ENCODE results near the gene BUB1. TPM values are rescaled to one million over a fixed set of nuclear protein-coding genes. Genes with fewer than 3 reads are reported as not detected.

BUB1 gene
- 10 to 100 TPM; 89.3 to 91.9 TPM for total RNA-seq

DNA sequence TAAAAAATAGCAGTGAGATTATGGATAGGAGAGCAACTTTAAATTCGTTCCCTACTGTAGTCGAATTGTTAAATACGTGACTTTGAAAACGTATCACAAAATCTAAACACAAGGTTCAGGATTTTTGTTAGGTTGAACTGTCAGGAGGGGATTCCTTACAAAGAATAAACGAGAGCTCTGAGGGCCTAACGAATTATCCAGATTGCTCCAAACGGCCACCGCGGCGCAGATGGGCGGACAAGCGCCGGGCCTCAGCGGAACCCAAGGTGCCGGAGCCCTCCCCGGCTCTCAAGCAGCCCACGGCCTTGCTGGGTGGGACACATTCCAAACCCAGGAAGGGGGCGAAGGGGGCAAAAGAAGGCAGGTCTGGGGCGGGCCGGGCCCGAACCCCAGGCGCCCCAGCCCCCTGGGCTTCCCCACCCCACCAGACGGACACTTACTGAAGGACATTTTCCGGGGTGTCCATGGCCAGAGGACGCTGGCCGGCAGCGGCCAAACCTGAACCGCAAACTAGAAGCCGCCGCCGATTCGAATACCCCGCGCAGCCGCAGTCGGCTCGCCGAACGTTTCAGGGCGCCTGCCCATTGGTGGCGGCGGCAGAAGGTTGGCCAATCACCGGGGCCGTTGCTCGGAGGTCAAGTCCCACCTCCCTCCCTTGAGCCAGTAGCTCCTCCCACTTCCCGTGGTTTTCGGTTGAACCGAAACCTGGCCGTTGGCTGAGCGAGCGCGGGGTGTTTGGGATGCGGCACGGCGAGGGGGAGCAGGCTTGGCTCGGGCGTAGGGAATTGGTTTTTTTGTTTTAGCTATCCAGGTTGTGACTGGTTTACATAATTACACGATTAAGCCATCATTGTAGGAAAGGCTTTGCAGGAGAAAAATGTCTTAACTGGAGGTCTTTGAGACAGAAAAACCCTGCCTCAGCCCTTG lies at the start of gene BUB1:
TSS of gene BUB1 (minus strand) at position 534 of the 927 bp plus-strand sequence. CDS start at position 466, 68 bp downstream.
- H3K4me1 Mint-ChIP-seq, result peaks cover 29% of the 10 kb centered on the region
- no peaks in the 10 kb centered on the region for H3K9me3 Mint-ChIP-seq
- peaks cover 15% of the 10 kb centered on the region for H3K36me3 Mint-ChIP-seq
- DNase-seq, result peak; percentile 95
- H3K27ac Mint-ChIP-seq, result peak within 1 kb of the TSS; percentile 100
- peak within 1 kb of the TSS; percentile 100 for H3K4me3 Mint-ChIP-seq
- peak; percentile 89 for ATAC-seq (ENCODE audit: low read depth)
- H3K27me3 Mint-ChIP-seq, result peaks cover 7% of the 10 kb centered on the region
- POLR2A ChIA-PET, result interaction anchor here (0.6 to 1.9 kb wide), 13 partner anchors 9 to 446 kb away, joined by 3 to 13 read pairs (median 4); partner anchors contain the start of gene BCL2L11

DNA sequence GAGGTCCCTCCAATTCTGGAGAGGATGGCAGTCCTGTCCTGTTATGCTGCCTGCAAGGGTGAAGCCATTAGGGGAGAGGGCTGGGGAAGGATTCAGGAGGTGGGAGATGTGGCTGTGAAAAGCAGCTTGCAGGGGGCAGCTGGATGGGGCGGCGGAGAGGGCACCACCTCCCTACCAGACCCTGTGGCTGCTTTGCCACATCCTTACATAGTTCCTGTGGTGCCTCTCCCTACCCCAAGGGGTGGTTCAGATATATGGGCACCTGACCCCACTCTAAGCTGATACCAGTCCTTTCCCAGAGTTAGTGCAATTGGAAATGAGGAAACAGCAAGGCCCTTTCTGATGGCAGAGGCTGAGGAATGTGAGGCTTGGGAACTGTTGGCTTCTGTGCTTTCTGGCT lies 48.4 kb upstream of the BUB1 start:
- no peaks in the 10 kb centered on the region for H3K9me3 Mint-ChIP-seq
- no peak overlapping the region for H3K4me3 Mint-ChIP-seq
- no peak overlapping the region for H3K27ac Mint-ChIP-seq
- peaks cover 4% of the 10 kb centered on the region for H3K4me1 Mint-ChIP-seq
- ATAC-seq (ENCODE audit: low read depth), result no peak
- POLR2A ChIA-PET, result no interaction called here
- no peaks in the 10 kb centered on the region for H3K36me3 Mint-ChIP-seq
- peaks cover 34% of the 10 kb centered on the region for H3K27me3 Mint-ChIP-seq
- no peak for DNase-seq

DNA sequence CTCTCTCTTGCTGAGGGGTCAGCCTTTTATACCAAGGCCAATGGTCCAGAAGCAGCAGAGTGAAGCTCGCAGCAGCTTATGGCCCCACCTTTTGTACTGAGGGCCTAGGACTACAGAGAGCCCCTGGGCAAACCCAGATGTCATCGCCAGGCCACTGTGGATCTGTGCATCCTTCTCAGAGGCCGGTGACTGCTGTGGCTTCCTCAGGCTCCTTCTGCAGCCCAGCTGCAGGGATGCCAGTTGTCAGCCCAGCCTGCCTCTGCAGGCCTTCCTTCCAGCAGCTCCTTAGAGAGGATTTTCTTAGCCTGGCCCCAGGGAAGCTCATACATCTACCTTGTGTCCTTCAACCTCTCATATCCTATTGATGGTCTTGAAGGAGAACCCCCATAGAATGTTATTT lies 48.0 kb upstream of the BUB1 start:
- Mint-ChIP-seq H3K36me3 (peaks cover 1% of the 10 kb centered on the region), H3K4me1 (peaks cover 4% of the 10 kb centered on the region), H3K27ac (no peak overlapping the region), H3K9me3 (no peaks in the 10 kb centered on the region), H3K27me3 (peaks cover 29% of the 10 kb centered on the region), H3K4me3 (no peak overlapping the region)
- POLR2A ChIA-PET, result no interaction called here
- ATAC-seq (ENCODE audit: low read depth), result no peak
- DNase-seq, result no peak

DNA sequence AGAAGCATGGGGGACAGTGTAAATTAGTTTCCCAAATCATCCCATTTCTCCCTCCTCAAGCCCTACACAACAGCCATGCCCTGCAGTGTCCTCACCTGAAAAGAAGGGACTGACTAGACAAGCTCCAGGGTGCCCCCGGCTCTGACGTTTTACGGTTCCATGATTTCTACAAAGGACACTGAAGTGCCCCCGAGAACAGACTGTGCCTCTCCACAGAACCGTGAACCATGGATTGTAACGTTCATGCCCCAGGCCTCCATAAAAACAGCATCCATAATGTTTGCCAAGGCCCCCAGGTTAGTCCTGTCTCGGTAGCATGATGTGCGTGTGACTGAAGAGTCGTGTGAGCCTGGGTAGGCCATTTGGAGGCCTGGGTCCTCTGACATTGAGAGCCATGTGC lies 47.5 kb upstream of the BUB1 start:
- POLR2A ChIA-PET, result no interaction called here
- no peak for DNase-seq
- H3K27me3 Mint-ChIP-seq, result peaks cover 24% of the 10 kb centered on the region
- H3K9me3 Mint-ChIP-seq, result no peaks in the 10 kb centered on the region
- no peak overlapping the region for H3K4me3 Mint-ChIP-seq
- H3K36me3 Mint-ChIP-seq, result peaks cover 1% of the 10 kb centered on the region
- ATAC-seq (ENCODE audit: low read depth), result no peak
- H3K27ac Mint-ChIP-seq, result no peak overlapping the region
- H3K4me1 Mint-ChIP-seq, result peaks cover 4% of the 10 kb centered on the region

DNA sequence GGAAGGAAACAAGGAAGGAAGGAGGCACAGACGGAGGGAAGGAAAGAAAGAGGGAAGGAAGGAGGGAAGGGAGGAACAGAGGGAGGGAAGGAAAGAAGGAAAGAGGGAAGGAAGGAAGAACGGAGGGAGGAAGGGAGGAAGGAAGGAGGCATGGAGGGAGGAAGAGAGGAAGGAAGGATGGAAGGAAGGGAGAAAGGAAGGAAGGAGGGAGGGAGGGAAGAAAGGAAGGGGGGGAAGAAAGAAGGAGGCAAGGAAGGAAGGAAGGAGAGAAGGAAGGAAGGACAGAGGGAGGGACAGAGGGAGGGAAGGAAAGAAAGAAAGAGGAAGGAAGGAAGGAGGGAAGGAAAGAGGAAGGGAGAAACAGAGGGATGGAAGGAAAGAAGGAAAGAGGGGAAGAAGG lies 47.0 kb upstream of the BUB1 start:
- ATAC-seq (ENCODE audit: low read depth), result no peak
- Mint-ChIP-seq H3K36me3 (peaks cover 1% of the 10 kb centered on the region), H3K9me3 (no peaks in the 10 kb centered on the region), H3K27ac (no peak overlapping the region), H3K4me3 (no peak overlapping the region), H3K4me1 (peaks cover 4% of the 10 kb centered on the region), H3K27me3 (peaks cover 20% of the 10 kb centered on the region)
- POLR2A ChIA-PET, result no interaction called here
- no peak for DNase-seq

DNA sequence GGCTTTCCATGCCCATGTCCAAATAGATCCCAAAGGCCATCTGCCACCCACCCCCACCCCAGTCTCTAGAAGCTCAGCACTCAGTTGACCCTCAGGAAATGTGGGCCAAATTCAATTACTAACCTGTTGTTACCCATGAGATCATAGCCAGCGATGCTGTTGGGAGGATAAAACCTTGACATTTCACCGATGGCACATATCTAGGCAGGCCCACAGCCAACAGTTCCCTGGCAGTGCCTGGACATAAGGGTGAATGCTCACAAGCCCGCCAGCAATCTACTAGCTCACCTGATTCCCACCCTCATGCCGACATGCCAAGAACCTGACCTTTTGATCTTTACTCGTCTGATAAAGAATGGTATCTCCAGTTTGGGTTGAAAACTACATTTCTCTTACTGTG lies 42.7 kb upstream of the BUB1 start:
- ATAC-seq (ENCODE audit: low read depth), result no peak
- H3K4me3 Mint-ChIP-seq, result no peak overlapping the region

DNA sequence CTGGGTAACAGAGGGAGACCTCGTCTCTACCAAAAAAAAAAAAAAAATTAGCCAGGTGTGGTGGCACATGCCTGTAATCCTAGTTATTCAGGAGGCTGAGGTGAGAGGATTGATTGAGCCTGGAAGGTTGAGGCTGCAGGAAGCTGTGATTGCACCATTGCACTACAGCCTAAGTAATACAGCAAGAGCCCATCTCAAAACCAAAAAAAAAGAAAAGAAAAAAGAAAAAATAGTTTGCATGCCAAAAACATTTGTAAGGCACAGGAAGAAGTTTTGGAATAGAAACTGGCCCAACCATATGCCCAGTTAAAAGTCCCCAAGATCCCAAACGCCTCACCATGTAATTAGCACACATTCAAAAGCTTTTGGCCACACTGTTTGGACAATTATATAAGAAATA lies 41.1 kb upstream of the BUB1 start:
- Mint-ChIP-seq H3K9me3 (no peaks in the 10 kb centered on the region), H3K27ac (no peak overlapping the region), H3K36me3 (peaks cover 1% of the 10 kb centered on the region), H3K4me1 (peaks cover 4% of the 10 kb centered on the region), H3K4me3 (no peak overlapping the region), H3K27me3 (peaks cover 43% of the 10 kb centered on the region)
- POLR2A ChIA-PET, result no interaction called here
- ATAC-seq (ENCODE audit: low read depth) (no peak), DNase-seq (no peak)

More for the DNA sequence above, 42.7 kb upstream of the BUB1 start:
- Mint-ChIP-seq H3K27ac (no peak overlapping the region), H3K36me3 (peaks cover 1% of the 10 kb centered on the region), H3K27me3 (peaks cover 37% of the 10 kb centered on the region), H3K9me3 (no peaks in the 10 kb centered on the region), H3K4me1 (peaks cover 4% of the 10 kb centered on the region)
- no peak for DNase-seq
- POLR2A ChIA-PET, result no interaction called here

DNA sequence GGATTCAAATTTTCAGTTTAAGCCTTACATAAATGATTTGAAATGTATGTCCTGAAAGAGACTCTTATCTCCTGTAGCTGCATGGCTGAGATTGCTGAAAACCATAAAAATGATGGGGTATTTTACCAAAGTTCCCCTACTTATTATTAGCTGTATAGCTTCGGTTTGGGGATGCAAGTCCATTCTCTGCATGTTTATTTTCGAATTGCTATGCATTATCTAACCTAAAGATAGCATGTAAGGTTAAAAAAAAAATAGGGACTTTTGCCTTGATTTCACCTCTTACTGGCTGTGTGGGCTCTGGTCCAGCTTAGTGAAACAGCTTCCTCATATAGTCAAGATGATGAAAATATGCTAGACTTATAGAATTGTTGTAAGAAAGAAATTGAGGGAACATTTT lies 40.5 kb upstream of the BUB1 start:
- DNase-seq (no peak), ATAC-seq (ENCODE audit: low read depth) (no peak)
- Mint-ChIP-seq H3K27ac (no peak overlapping the region), H3K27me3 (peaks cover 46% of the 10 kb centered on the region), H3K36me3 (peaks cover 1% of the 10 kb centered on the region), H3K9me3 (no peaks in the 10 kb centered on the region), H3K4me3 (no peak overlapping the region), H3K4me1 (peaks cover 3% of the 10 kb centered on the region)
- POLR2A ChIA-PET, result no interaction called here

DNA sequence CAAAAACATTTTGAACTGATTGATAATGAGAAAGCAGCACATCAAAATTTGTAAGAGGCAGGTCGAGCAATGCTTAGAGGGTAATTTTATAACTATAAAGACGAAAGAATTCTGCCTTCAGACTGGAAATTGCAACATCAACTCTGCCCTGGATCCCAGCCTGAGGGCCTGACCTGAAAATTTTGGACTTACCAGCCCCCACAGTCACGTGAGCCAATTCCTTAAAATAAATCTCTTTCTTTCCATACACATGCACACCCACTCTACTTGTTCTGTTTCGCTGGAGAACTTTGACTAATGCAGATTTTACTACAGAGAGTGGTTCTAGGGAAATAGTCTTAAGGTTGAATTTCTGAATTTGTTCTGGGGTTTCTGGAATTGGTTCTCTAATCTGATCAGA lies 39.9 kb upstream of the BUB1 start:
- DNase-seq, result no peak
- Mint-ChIP-seq H3K36me3 (peaks cover 1% of the 10 kb centered on the region), H3K4me1 (peaks cover 3% of the 10 kb centered on the region), H3K27ac (no peak overlapping the region), H3K9me3 (no peaks in the 10 kb centered on the region), H3K4me3 (no peak overlapping the region), H3K27me3 (peaks cover 53% of the 10 kb centered on the region)
- no peak for ATAC-seq (ENCODE audit: low read depth)
- POLR2A ChIA-PET, result no interaction called here

DNA sequence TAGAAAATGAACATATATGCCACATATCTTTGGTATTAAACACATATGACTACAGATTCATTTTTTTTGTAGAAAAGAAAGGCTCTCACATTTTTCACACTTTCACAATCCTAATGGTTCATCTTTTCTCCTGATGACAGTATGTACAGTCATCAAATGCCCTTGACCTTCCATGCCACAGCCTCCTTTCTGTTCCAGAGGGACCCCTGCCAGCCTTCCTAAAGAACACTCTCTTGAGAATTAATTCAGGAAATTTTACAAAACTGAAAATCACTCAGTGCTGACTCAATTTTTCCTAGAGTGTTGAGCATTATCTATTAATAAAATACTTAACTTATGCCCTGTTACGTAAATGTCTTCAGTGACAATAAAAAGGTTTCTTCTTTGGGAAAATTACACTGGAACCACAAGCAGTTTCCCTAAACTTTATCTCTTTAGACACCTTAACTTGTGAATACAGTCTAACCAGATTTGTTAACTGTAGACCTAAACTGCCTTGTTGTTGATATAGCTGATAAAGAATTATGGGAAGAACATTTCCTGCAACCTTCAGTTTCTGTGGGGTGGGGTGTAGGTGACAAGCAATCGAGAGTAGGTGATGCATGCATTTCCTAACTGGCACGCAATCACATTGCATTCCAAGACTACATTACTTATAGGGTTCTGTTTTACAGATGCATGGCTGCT lies 39.2 kb upstream of the BUB1 start:
- no peak for ATAC-seq (ENCODE audit: low read depth)
- Mint-ChIP-seq H3K4me1 (peaks cover 3% of the 10 kb centered on the region), H3K27me3 (peaks cover 55% of the 10 kb centered on the region), H3K4me3 (no peak overlapping the region), H3K27ac (no peak overlapping the region), H3K36me3 (peaks cover 1% of the 10 kb centered on the region), H3K9me3 (no peaks in the 10 kb centered on the region)
- DNase-seq, result no peak
- POLR2A ChIA-PET, result no interaction called here

DNA sequence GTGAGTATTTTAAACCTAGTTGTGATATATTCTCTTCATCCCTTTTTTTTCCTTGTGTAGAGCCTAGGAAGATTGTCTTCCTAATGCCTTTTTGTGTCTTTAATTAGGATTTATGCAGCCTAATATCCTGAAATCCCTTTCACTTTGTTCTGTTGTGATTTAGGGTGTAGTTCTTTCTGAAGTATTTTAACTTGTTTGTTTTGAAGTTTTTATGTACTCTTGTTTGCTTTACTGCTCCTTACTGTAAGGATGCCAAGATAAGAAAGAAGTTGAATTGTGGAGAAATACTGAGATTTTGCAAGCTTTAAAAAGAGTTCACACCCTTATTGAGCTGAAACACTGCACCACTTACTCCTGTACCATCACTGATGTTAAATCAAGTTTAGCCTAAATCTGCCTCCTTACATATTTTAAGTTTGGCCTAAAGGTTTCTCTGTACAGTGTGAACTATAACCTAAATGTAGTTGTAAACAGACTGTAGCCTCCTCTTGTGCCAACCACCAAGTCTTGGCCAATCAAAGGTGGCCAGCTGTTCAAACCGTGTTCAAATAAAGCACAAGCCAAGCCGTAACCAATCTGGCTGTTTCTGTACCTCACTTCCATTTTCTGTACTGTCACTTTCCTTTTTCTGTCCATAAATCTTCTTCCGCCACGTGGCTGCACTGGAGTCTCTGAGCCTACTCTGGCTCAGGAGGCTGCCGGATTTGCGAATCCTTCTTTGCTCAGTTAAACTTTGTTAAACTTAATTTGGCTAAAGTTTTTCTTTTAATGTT lies 36.8 kb upstream of the BUB1 start:
- no peak overlapping the region for H3K27ac Mint-ChIP-seq
- POLR2A ChIA-PET, result no interaction called here
- H3K9me3 Mint-ChIP-seq, result no peaks in the 10 kb centered on the region
- no peak for ATAC-seq (ENCODE audit: low read depth)
- H3K4me3 Mint-ChIP-seq, result no peak overlapping the region
- H3K27me3 Mint-ChIP-seq, result peaks cover 60% of the 10 kb centered on the region
- DNase-seq, result no peak
- no peaks in the 10 kb centered on the region for H3K36me3 Mint-ChIP-seq
- H3K4me1 Mint-ChIP-seq, result peaks cover 3% of the 10 kb centered on the region

DNA sequence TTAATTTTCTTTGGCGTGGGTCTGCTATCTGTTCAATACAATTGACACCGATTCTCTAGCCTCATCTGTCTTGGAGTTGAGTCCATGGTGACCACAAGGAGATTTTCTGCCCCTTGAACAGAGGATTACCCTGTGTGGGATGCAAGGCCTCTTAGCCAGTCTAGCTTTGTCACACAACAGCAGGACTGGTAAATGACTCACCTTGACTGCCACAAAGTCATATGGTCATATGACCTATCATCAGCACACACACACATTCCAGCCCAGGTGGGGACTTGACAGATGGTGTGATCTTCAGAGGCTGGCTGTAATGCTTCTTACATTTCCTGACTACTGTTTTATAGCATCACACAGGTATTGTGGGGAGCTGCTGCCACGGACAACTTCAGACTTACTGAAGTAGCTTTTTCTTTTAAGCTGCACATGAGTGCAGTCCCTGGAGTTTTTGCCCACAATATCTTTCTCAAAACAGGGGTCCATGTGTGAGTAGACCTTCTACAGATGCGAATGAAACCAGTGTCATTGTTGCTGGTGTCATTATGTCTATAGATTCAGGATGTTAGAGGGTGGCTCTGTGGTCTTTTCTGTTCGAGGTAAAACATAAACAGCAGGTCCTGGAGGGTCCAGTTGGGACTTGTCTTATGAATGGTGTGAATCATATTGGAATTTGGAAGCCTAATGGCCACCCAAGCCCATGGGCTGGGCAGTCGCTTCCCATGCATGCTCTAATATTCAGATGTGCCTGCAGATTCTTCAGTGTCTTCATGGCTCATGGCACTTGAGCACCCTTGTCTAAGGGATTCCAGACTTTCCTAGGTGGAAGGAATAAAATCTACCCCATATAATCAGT lies 35.9 kb upstream of the BUB1 start:
- Mint-ChIP-seq H3K4me3 (no peak overlapping the region), H3K27ac (no peak overlapping the region), H3K9me3 (no peaks in the 10 kb centered on the region), H3K4me1 (peaks cover 3% of the 10 kb centered on the region), H3K27me3 (peaks cover 60% of the 10 kb centered on the region), H3K36me3 (no peaks in the 10 kb centered on the region)
- no peak for ATAC-seq (ENCODE audit: low read depth)
- POLR2A ChIA-PET, result no interaction called here
- no peak for DNase-seq

DNA sequence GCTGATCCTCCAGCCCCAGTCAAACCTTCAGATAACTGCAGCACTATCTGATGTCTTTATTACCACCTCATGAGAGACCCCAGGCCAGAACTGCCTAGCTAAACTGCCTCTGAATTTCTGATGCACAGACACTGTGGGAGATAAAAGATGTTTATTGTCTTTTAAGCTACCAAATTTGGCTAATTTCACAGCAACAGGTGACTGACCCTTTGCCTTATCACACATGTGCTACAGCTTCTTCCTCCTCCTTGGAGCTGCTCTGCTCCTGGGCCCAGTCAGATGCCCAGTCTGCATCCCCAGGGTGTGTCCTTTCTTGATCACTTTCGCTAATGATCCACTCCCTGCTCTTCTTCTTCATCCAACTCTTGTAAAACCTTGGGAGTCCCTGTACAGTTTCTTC lies 34.9 kb upstream of the BUB1 start:
- Mint-ChIP-seq H3K36me3 (no peaks in the 10 kb centered on the region), H3K4me1 (peaks cover 3% of the 10 kb centered on the region), H3K9me3 (no peaks in the 10 kb centered on the region), H3K4me3 (no peak overlapping the region), H3K27me3 (peaks cover 62% of the 10 kb centered on the region), H3K27ac (no peak overlapping the region)
- no peak for DNase-seq
- no peak for ATAC-seq (ENCODE audit: low read depth)
- POLR2A ChIA-PET, result no interaction called here

Data from activated naive CD8-positive, alpha-beta T cell treated with anti-CD3 and anti-CD28 coated beads, Interleukin-2, amount 10 ng/mL, durations not matched to agents 7 days and 5 days (primary cell).